NCI-H2171 treated with DMSO at 0.1 percent for 48 hours (cell line): ENCODE results near the gene MRFAP1L1.

Experiments
- DNase-seq: peaks from one replicate; lab custom pipeline; 2025; lab: John Stamatoyannopoulos, UW

Gene MRFAP1L1

GRCh38 chr4:6660430-6660829 lies 49.2 kb downstream of the MRFAP1L1 start:
- no peak for DNase-seq

- DNase-seq: no peak
Observed at GRCh38 chr4:6659897-6660296, 49.8 kb downstream of the MRFAP1L1 start.

- DNase-seq: no peak
Observed at GRCh38 chr4:6658597-6659075, 51.0 kb downstream of the MRFAP1L1 start.

GRCh38 chr4:6658209-6658595 lies 51.5 kb downstream of the MRFAP1L1 start:
- DNase-seq: no peak
